ENCODE measurements around the gene GAS2.

DNA sequence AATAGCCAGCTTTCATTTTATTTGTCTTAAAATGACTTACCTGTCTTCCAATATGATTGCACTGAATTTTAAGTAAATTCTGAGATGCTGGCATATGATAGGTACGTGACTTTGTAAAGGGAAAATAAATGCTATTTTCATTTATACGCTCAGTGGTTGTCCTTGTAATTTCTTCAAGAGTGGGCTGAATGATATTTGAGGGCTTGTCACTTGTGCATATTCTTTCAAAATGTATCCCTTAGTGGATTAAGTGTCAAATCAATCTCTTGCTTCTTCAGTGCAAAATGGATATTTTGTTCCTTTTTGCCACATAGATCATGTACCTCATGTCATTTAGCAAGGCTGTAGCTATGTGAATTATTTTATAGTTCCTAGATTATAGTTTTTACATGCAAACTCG, 56.9 kb downstream of the GAS2 start:
- TF ChIP-seq, protein P1, sequence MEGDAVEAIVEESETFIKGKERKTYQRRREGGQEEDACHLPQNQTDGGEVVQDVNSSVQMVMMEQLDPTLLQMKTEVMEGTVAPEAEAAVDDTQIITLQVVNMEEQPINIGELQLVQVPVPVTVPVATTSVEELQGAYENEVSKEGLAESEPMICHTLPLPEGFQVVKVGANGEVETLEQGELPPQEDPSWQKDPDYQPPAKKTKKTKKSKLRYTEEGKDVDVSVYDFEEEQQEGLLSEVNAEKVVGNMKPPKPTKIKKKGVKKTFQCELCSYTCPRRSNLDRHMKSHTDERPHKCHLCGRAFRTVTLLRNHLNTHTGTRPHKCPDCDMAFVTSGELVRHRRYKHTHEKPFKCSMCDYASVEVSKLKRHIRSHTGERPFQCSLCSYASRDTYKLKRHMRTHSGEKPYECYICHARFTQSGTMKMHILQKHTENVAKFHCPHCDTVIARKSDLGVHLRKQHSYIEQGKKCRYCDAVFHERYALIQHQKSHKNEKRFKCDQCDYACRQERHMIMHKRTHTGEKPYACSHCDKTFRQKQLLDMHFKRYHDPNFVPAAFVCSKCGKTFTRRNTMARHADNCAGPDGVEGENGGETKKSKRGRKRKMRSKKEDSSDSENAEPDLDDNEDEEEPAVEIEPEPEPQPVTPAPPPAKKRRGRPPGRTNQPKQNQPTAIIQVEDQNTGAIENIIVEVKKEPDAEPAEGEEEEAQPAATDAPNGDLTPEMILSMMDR (IDR thresholded peaks at IDR 0.05), result no peak
- TF ChIP-seq POLR2AphosphoS5 (IDR thresholded peaks at IDR 0.05; ENCODE audit: low read depth, low read length), result no peak
- no peak for TF ChIP-seq JUND (IDR thresholded peaks at IDR 0.05)
- TF ChIP-seq TAF1 (IDR thresholded peaks at IDR 0.05; ENCODE audit: borderline replicate concordance, low read depth, low read length), result no peak
- TF ChIP-seq FOSL2 (IDR thresholded peaks at IDR 0.05; ENCODE audit: borderline replicate concordance, low read depth), result no peak
- no peak for TF ChIP-seq GABPA (IDR thresholded peaks at IDR 0.05; ENCODE audit: low read depth)
- TF ChIP-seq MXI1 (IDR thresholded peaks at IDR 0.05; ENCODE audit: low read depth, low read length), result no peak
- TF ChIP-seq FOXM1 (IDR thresholded peaks at IDR 0.05; ENCODE audit: low read depth), result no peak
- no peak for TF ChIP-seq REST (IDR thresholded peaks at IDR 0.05; ENCODE audit: low read depth, low read length)
- no peak for TF ChIP-seq EZH2phosphoT487 (IDR thresholded peaks at IDR 0.05; ENCODE audit: borderline replicate concordance, low read depth)
- no peak for TF ChIP-seq CHD2 (IDR thresholded peaks at IDR 0.05; ENCODE audit: low read length, partially characterized antibody)
- TF ChIP-seq ZBTB33 (IDR thresholded peaks at IDR 0.05; ENCODE audit: borderline replicate concordance, low read depth), result no peak
- no peak for TF ChIP-seq RFX5 (IDR thresholded peaks at IDR 0.05; ENCODE audit: low read length)

Data from SK-N-SH (cell line).